Measurements from ENCODE around the gene TLE1.
A peak's percentile ranks its signal among the peaks of the same experiment; 100 is the strongest.

Gene TLE1

GRCh38 chr9:81682177-81682576, 7.2 kb downstream of the TLE1 start:
- Histone ChIP-seq H3K36me3 (replicated peaks) (no peaks in the 10 kb centered on the region), H3K9me3 (no peaks in the 10 kb centered on the region), H3K27me3 (ENCODE audit: low read depth) (peaks cover 14% of the 10 kb centered on the region), H3K4me3 (no peak overlapping the region), H3K4me1 (no peaks in the 10 kb centered on the region)
- in situ Hi-C loops (cut with MboI; ENCODE audit: low sequenced_read_pairs) = no loop called here
- no peak for DNase-seq (ENCODE audit: low spot score in 2 of 2)

GRCh38 chr9:81680506-81680905, 8.8 kb downstream of the TLE1 start:
- Histone ChIP-seq H3K4me1 (no peaks in the 10 kb centered on the region), H3K27me3 (ENCODE audit: low read depth) (no peaks in the 10 kb centered on the region), H3K9me3 (no peaks in the 10 kb centered on the region), H3K36me3 (replicated peaks) (no peaks in the 10 kb centered on the region), H3K4me3 (no peak overlapping the region)
- no peak for DNase-seq (ENCODE audit: low spot score in 2 of 2)
- in situ Hi-C loops (cut with MboI; ENCODE audit: low sequenced_read_pairs) = no loop called here

- Histone ChIP-seq H3K36me3 (replicated peaks) (no peaks in the 10 kb centered on the region), H3K4me1 (no peaks in the 10 kb centered on the region)
Observed at GRCh38 chr9:81680006-81680405, 9.3 kb downstream of the TLE1 start.

GRCh38 chr9:81678088-81678487, 11.3 kb downstream of the TLE1 start:
- no peak overlapping the region for H3K4me3 ChIP-seq
- no peaks in the 10 kb centered on the region for H3K4me1 ChIP-seq
- in situ Hi-C loops (cut with MboI; ENCODE audit: low sequenced_read_pairs) = loop anchor here (10.0 kb wide), 1 partner anchor 63 kb away; no protein-coding TSS in a partner anchor
- H3K27me3 ChIP-seq (ENCODE audit: low read depth) = no peaks in the 10 kb centered on the region
- no peaks in the 10 kb centered on the region for H3K9me3 ChIP-seq
- DNase-seq (ENCODE audit: low spot score in 2 of 2) = no peak
- no peaks in the 10 kb centered on the region for H3K36me3 ChIP-seq (replicated peaks)

More at GRCh38 chr9:81680006-81680405, 9.3 kb downstream of the TLE1 start:
- Histone ChIP-seq H3K4me3 (no peak overlapping the region), H3K27me3 (ENCODE audit: low read depth) (no peaks in the 10 kb centered on the region), H3K9me3 (no peaks in the 10 kb centered on the region)
- in situ Hi-C loops (cut with MboI; ENCODE audit: low sequenced_read_pairs) = no loop called here
- DNase-seq (ENCODE audit: low spot score in 2 of 2) = no peak

GRCh38 chr9:81676395-81676794, 13.0 kb downstream of the TLE1 start:
- no peaks in the 10 kb centered on the region for H3K27me3 ChIP-seq (ENCODE audit: low read depth)
- in situ Hi-C loops (cut with MboI; ENCODE audit: low sequenced_read_pairs) = loop anchor here (10.0 kb wide), 1 partner anchor 62 kb away; no protein-coding TSS in a partner anchor
- no peak overlapping the region for H3K4me3 ChIP-seq
- no peak for DNase-seq (ENCODE audit: low spot score in 2 of 2)
- H3K36me3 ChIP-seq (replicated peaks) = no peaks in the 10 kb centered on the region
- no peaks in the 10 kb centered on the region for H3K4me1 ChIP-seq
- H3K9me3 ChIP-seq = no peaks in the 10 kb centered on the region

- Histone ChIP-seq H3K36me3 (replicated peaks) (no peaks in the 10 kb centered on the region), H3K27me3 (ENCODE audit: low read depth) (no peaks in the 10 kb centered on the region), H3K9me3 (no peaks in the 10 kb centered on the region), H3K4me1 (no peaks in the 10 kb centered on the region), H3K4me3 (no peak overlapping the region)
- DNase-seq (ENCODE audit: low spot score in 2 of 2) = no peak
- in situ Hi-C loops (cut with MboI; ENCODE audit: low sequenced_read_pairs) = loop anchor here (10.0 kb wide), 1 partner anchor 59 kb away; no protein-coding TSS in a partner anchor
Observed at GRCh38 chr9:81673310-81673709, 16.0 kb downstream of the TLE1 start.

GRCh38 chr9:81671880-81672280, 17.5 kb downstream of the TLE1 start:
- Histone ChIP-seq H3K4me1 (no peaks in the 10 kb centered on the region), H3K27me3 (ENCODE audit: low read depth) (no peaks in the 10 kb centered on the region), H3K36me3 (replicated peaks) (no peaks in the 10 kb centered on the region), H3K4me3 (no peak overlapping the region), H3K9me3 (no peaks in the 10 kb centered on the region)
- no peak for DNase-seq (ENCODE audit: low spot score in 2 of 2)
- in situ Hi-C loops (cut with MboI; ENCODE audit: low sequenced_read_pairs) = loop anchor here (10.0 kb wide), 1 partner anchor 57 kb away; no protein-coding TSS in a partner anchor

- H3K36me3 ChIP-seq (replicated peaks) = no peaks in the 10 kb centered on the region
- in situ Hi-C loops (cut with MboI; ENCODE audit: low sequenced_read_pairs) = loop anchor here (10.0 kb wide), 1 partner anchor 55 kb away; no protein-coding TSS in a partner anchor
- H3K4me3 ChIP-seq = no peak overlapping the region
- no peaks in the 10 kb centered on the region for H3K27me3 ChIP-seq (ENCODE audit: low read depth)
- H3K4me1 ChIP-seq = no peaks in the 10 kb centered on the region; the same call in 1 of the 2 replicates
- no peaks in the 10 kb centered on the region for H3K9me3 ChIP-seq
- DNase-seq (ENCODE audit: low spot score in 2 of 2) = no peak
Observed at GRCh38 chr9:81669866-81670265, 19.5 kb downstream of the TLE1 start.

GRCh38 chr9:81669041-81669651, 20.2 kb downstream of the TLE1 start:
- H3K9me3 ChIP-seq = no peaks in the 10 kb centered on the region
- H3K27me3 ChIP-seq (ENCODE audit: low read depth) = no peaks in the 10 kb centered on the region
- H3K4me3 ChIP-seq = no peak overlapping the region
- in situ Hi-C loops (cut with MboI; ENCODE audit: low sequenced_read_pairs) = no loop called here
- no peaks in the 10 kb centered on the region; the same call in 1 of the 2 replicates for H3K4me1 ChIP-seq
- no peak for DNase-seq (ENCODE audit: low spot score in 2 of 2)
- H3K36me3 ChIP-seq (replicated peaks) = no peaks in the 10 kb centered on the region

GRCh38 chr9:81666123-81666522, 23.2 kb downstream of the TLE1 start:
- DNase-seq (ENCODE audit: low spot score in 2 of 2) = no peak

GRCh38 chr9:81665322-81665871, 23.9 kb downstream of the TLE1 start:
- Histone ChIP-seq H3K9me3 (no peaks in the 10 kb centered on the region), H3K4me3 (no peak overlapping the region), H3K36me3 (replicated peaks) (no peaks in the 10 kb centered on the region), H3K4me1 (no peaks in the 10 kb centered on the region; the same call in 1 of the 2 replicates), H3K27me3 (ENCODE audit: low read depth) (no peaks in the 10 kb centered on the region)
- peak; percentile 28 to 58 for DNase-seq (ENCODE audit: low spot score in 2 of 2)
- in situ Hi-C loops (cut with MboI; ENCODE audit: low sequenced_read_pairs) = no loop called here

More at GRCh38 chr9:81666123-81666522, 23.2 kb downstream of the TLE1 start:
- in situ Hi-C loops (cut with MboI; ENCODE audit: low sequenced_read_pairs) = no loop called here
- H3K36me3 ChIP-seq (replicated peaks) = no peaks in the 10 kb centered on the region
- H3K9me3 ChIP-seq = no peaks in the 10 kb centered on the region
- no peak overlapping the region for H3K4me3 ChIP-seq
- H3K4me1 ChIP-seq = no peaks in the 10 kb centered on the region; the same call in 1 of the 2 replicates
- H3K27me3 ChIP-seq (ENCODE audit: low read depth) = no peaks in the 10 kb centered on the region

GRCh38 chr9:81664638-81665222, 24.6 kb downstream of the TLE1 start:
- in situ Hi-C loops (cut with MboI; ENCODE audit: low sequenced_read_pairs) = no loop called here
- DNase-seq (ENCODE audit: low spot score in 2 of 2) = no peak
- H3K27me3 ChIP-seq (ENCODE audit: low read depth) = no peaks in the 10 kb centered on the region
- no peaks in the 10 kb centered on the region for H3K36me3 ChIP-seq (replicated peaks)
- no peaks in the 10 kb centered on the region; the same call in 1 of the 2 replicates for H3K4me1 ChIP-seq
- no peak overlapping the region for H3K4me3 ChIP-seq
- H3K9me3 ChIP-seq = no peaks in the 10 kb centered on the region

- Histone ChIP-seq H3K4me3 (no peak overlapping the region), H3K36me3 (replicated peaks) (no peaks in the 10 kb centered on the region), H3K9me3 (no peaks in the 10 kb centered on the region), H3K4me1 (no peaks in the 10 kb centered on the region; the same call in 1 of the 2 replicates), H3K27me3 (ENCODE audit: low read depth) (peaks cover 3% of the 10 kb centered on the region; the same call in 1 of the 2 replicates)
- DNase-seq (ENCODE audit: low spot score in 2 of 2) = peak in 1 of 2 experiments; percentile 8
- in situ Hi-C loops (cut with MboI; ENCODE audit: low sequenced_read_pairs) = no loop called here
Observed at GRCh38 chr9:81661339-81661738, 28.0 kb downstream of the TLE1 start.

GRCh38 chr9:81656871-81657337, 32.4 kb downstream of the TLE1 start:
- Histone ChIP-seq H3K4me1 (no peaks in the 10 kb centered on the region), H3K36me3 (replicated peaks) (no peaks in the 10 kb centered on the region), H3K27me3 (ENCODE audit: low read depth) (peaks cover 3% of the 10 kb centered on the region; the same call in 1 of the 2 replicates), H3K4me3 (no peak overlapping the region), H3K9me3 (no peaks in the 10 kb centered on the region)
- in situ Hi-C loops (cut with MboI; ENCODE audit: low sequenced_read_pairs) = no loop called here
- no peak for DNase-seq (ENCODE audit: low spot score in 2 of 2)

All from HAP-1 (cell line).